Stomach (tissue), 4 donors: ENCODE results near the gene ETV6.

Source experiments
- CTCF ChIP-seq, 7 experiments: fragments of 450-650 bp in 4 of 7; fragments of 200-600 bp in 3 of 7; sonication (generic) in 3 of 7; IDR thresholded peaks; one replicate each; pipeline ENCODE4 v1.5.1; 2016 to 2019; ENCODE audit warnings: antibody characterized with exemption in 7 of 7, control low read depth in 2 of 7, mild to moderate bottlenecking in 1 of 7
- EP300 ChIP-seq: sonication (generic); formaldehyde crosslinking; IDR thresholded peaks from one replicate; pipeline ENCODE4 v1.6.1; 2017; ENCODE audit warnings: antibody characterized with exemption
- POLR2A ChIP-seq, 4 donors: fragments of 450-650 bp; IDR thresholded peaks; one replicate each; pipeline ENCODE4 v1.6.1; 2016; ENCODE audit warnings: antibody characterized with exemption in 4 of 4, control low read depth in 2 of 4, mild to moderate bottlenecking in 1 of 4, moderate library complexity in 1 of 4
- POLR2AphosphoS5 ChIP-seq, 3 donors: sonication (generic); formaldehyde crosslinking; IDR thresholded peaks; one replicate each; pipeline ENCODE4 v1.6.1; 2016; ENCODE audit warnings: antibody characterized with exemption in 3 of 3

GRCh38 chr12:11837216-11837934 is 187.9 kb downstream of the ETV6 start:
- no peak for TF ChIP-seq CTCF (IDR thresholded peaks at IDR 0.05)
- TF ChIP-seq EP300 = no peak
- TF ChIP-seq POLR2A (IDR thresholded peaks at IDR 0.05) = no peak
- TF ChIP-seq POLR2AphosphoS5 (IDR thresholded peaks at IDR 0.05) = no peak
